Gastrocnemius medialis (tissue), 4 donors: ENCODE measurements around the gene SLC7A6.

ENCODE experiments used
- POLR2A ChIP-seq, 2 donors: fragments of 450-650 bp; IDR thresholded peaks; one replicate each; pipeline ENCODE4 v1.6.1; 2017; ENCODE audit warnings: antibody characterized with exemption in 2 of 2, mild to moderate bottlenecking in 2 of 2, moderate library complexity in 2 of 2
- TF ChIP-seq, protein P1 (sequence below), 5 experiments: fragments of 450-650 bp in 3 of 5; fragments of 200-600 bp in 2 of 5; sonication (generic) in 2 of 5; IDR thresholded peaks in 4 of 5; conservative IDR thresholded peaks in 1 of 5; 1 replicate in 4 of 5; 2 replicates in 1 of 5; pipeline ENCODE4 v1.5.1; 2016 to 2019; ENCODE audit warnings: antibody characterized with exemption in 5 of 5, mild to moderate bottlenecking in 3 of 5, moderate library complexity in 3 of 5

DNA sequence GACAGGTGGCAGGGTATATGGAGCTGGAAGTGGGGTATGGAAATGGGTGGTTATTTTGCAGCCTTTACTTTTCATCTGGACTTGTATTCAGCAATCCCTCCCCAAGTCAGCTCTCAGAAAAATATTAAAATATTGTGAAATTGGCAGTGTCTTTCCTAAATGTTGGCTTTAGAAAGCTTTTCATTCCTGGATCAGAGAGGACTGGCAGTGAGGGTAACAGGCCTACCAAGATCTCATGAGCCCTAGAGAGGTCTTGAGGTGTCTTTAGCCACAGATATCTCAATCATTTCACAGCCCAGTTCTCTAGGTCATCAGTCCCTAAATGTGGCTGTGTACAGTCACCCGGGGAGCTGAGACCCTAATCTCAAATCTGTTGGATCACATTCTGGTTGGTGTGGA lies 23.9 kb downstream of the SLC7A6 start:
- TF ChIP-seq, protein P1, sequence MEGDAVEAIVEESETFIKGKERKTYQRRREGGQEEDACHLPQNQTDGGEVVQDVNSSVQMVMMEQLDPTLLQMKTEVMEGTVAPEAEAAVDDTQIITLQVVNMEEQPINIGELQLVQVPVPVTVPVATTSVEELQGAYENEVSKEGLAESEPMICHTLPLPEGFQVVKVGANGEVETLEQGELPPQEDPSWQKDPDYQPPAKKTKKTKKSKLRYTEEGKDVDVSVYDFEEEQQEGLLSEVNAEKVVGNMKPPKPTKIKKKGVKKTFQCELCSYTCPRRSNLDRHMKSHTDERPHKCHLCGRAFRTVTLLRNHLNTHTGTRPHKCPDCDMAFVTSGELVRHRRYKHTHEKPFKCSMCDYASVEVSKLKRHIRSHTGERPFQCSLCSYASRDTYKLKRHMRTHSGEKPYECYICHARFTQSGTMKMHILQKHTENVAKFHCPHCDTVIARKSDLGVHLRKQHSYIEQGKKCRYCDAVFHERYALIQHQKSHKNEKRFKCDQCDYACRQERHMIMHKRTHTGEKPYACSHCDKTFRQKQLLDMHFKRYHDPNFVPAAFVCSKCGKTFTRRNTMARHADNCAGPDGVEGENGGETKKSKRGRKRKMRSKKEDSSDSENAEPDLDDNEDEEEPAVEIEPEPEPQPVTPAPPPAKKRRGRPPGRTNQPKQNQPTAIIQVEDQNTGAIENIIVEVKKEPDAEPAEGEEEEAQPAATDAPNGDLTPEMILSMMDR (IDR thresholded peaks at IDR 0.05 in 4 of 5, conservative IDR thresholded peaks at IDR 0.05 in 1 of 5): peak in 1 of 5 experiments; percentile 1
- peak in 1 of 2 donors; percentile 54 for TF ChIP-seq POLR2A (IDR thresholded peaks at IDR 0.05)
